ENCODE data around the gene IBA57.

DNA sequence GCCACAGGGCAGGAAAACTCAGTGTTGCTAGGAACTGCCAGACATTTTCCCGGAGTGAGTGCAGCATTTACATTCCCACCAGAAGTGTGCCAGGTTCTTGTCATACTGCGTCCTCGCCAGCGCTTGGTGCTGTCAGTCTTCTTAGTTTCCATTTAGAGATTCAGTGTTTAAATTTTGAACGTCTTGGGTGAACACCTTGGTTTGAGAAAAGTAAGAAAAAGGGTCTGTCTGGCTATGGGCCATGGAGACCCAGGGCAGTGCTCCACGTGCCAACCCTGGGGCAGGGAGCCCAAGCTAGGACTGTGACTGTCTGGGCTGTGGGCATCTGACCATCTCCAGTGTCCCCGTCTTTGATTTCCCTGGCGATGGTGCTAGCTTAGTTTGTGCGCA, 16.0 kb downstream of the IBA57 start:
- TF ChIP-seq, protein P1, sequence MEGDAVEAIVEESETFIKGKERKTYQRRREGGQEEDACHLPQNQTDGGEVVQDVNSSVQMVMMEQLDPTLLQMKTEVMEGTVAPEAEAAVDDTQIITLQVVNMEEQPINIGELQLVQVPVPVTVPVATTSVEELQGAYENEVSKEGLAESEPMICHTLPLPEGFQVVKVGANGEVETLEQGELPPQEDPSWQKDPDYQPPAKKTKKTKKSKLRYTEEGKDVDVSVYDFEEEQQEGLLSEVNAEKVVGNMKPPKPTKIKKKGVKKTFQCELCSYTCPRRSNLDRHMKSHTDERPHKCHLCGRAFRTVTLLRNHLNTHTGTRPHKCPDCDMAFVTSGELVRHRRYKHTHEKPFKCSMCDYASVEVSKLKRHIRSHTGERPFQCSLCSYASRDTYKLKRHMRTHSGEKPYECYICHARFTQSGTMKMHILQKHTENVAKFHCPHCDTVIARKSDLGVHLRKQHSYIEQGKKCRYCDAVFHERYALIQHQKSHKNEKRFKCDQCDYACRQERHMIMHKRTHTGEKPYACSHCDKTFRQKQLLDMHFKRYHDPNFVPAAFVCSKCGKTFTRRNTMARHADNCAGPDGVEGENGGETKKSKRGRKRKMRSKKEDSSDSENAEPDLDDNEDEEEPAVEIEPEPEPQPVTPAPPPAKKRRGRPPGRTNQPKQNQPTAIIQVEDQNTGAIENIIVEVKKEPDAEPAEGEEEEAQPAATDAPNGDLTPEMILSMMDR (IDR thresholded peaks at IDR 0.05): no peak
- TF ChIP-seq SIN3A (IDR thresholded peaks at IDR 0.05; ENCODE audit: borderline replicate concordance, low read depth, low read length) (no peak), YY1 (IDR thresholded peaks at IDR 0.05; ENCODE audit: low read depth) (no peak), RXRA (IDR thresholded peaks at IDR 0.05; ENCODE audit: borderline replicate concordance, low read depth) (no peak), POLR2AphosphoS5 (IDR thresholded peaks at IDR 0.05; ENCODE audit: low read depth, low read length) (no peak)
